RCC 7860 (cell line): ENCODE data around the gene SLC13A4.
A peak's percentile ranks its signal among the peaks of the same experiment; 100 is the strongest.
"Not testable (repeated sequence)": the region's sequence is repeated elsewhere in the genome, so short reads cannot be mapped to it uniquely, and the experiment has no call there.

Source experiments
- DNase-seq: peaks from one replicate; pipeline ENCODE4 v3.0.0-alpha.2; 2015; ENCODE audit warnings: low spot score
- FAIRE-seq: peaks from 2 replicates; lab custom pipeline; 2012; peaks lifted over from hg19 to GRCh38; lab: Jason Lieb, UNC

Gene SLC13A4

DNA sequence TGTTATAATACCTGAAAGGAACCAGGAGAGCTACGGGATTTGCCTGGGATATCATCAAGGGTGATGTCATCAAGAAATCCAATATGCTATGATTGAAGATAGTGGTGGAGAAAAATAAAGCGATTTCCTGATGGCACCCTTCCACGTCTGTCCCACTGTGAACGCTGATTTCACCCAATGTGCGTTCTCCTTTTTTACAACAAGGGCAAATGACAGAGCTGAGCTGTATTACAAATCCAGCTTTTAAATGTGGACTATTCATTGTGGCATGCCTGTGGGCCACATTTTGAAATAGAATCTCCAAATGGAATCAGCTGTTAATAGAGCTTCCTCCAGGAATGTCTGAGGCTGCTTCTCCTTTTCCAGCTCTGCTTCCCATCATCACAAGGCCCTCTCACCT is 23.3 kb downstream of the SLC13A4 start:
- DNase-seq = no peak
- no peak for FAIRE-seq

DNA sequence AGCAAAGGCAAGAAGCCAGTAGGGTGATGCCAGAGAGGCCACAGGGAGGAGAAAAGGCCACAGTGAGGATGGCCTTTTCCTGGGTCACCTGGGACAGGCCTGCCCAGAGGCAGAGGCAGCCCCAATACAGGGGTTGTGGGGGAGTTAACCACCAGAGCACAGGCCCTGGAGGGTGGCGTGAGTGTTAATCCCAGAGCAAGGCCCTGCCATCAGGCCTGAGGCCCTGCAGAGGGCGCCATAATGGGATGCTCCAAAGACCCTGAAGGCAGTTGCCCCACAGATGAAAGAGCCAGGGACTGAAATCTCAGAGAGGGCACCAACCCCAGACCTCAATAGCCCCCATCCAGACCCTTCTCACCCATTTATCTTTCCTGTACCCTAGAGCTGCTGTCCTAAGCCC is 23.9 kb downstream of the SLC13A4 start:
- FAIRE-seq (no peak), DNase-seq (no peak)

- DNase-seq = no peak
- FAIRE-seq = no peak
These were observed 30.5 kb downstream of the SLC13A4 start for GRCh38 chr7:135697276-135698049.

DNA sequence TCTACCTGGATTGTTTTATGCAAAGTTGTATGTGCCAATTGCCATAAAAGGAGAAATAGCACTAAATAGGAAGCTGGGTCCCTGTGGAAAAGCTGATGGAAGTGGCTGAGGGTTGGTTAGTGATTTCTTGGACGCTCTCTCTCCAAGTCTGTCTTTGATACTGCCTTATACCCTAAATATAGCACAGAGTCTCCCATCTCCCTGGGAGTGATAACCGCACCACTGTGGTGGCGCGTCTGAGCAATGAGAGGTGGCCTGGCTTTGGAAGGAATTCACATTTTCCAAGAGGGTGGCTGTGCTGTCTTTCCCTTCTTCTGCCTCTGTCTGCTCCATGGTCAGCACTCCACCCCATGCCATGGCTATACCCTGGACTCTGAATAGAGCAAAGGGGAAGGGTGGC is 34.4 kb downstream of the SLC13A4 start:
- FAIRE-seq (no peak), DNase-seq (no peak)

DNA sequence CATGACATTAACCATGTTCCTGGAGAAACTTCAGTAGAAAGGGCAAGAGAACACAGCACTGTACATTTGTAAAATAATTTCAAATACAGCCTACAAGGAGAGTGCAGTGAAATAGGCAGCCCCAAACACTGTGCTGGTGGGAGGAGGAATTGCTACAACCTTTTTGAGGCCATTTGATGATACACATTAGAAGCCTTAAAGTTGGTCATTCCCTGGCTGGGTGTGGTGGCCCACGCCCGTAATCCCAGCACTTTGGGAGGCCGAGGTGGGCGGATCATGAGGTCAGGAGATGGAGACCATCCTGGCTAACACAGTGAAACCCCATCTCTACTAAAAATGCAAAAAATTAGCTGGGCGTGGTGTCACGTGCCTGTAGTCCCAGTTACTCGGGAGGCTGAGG is 35.4 kb downstream of the SLC13A4 start:
- not testable (repeated sequence) for DNase-seq, FAIRE-seq

DNA sequence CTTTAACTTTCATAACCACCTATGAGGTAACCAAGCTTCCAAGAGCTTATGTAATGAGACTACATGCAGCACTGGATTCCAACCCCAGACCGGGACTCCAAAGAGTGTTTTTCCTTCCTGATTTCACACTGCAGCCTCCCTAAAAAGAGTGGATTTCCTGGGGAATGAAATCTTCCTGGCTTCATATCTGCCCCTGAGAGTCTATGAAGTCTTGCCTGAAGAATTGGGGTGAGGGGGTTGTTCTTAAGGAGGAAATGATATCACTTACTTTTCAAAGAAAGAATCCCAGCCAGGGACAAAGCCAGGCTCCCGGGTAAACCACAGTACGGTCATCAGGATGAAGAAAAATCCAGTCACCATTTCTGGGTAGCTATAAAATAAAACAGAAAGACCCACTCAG is 35.9 kb downstream of the SLC13A4 start:
- DNase-seq (no peak), FAIRE-seq (no peak)

DNA sequence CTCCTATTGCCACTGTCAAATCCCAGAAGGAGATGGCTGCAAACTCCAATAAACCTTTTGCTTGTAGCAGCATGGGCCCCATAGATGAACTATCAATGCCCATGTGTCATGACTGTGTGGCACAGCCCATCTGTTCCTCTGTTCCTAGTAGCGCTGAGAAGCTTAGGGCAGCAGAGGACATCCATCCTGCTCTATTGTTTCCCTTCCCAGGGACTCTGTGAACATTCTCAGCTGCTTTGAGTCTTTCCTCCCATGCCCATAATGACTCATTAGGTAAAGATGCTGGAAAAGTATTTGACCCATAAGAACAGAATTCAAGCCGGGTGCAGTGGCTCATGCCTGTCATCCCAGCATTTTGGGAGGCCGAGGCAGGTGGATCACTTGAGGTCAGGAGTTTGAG is 37.4 kb downstream of the SLC13A4 start:
- no peak for DNase-seq
- no peak for FAIRE-seq

DNA sequence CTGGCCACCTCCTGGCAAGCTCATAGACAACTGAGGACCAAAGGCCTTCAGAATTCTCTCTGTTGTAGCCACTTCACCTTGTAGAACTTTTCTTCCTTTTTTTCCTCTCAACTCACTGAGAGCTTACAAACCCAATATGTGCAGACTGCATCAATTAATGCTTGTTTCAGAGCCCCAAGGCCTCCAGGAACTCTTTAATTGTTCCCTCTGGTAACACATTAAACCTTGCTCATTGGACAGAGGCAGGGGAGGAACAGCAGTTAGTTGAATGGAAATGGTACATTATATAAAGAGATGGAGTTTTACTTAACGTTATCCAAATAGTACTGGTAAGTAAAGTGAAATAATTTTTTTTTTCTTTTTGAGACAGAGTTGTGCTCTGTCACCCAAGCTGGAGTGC is 40.5 kb downstream of the SLC13A4 start:
- no peak for FAIRE-seq
- no peak for DNase-seq

GRCh38 chr7:135685306-135686084 is 42.5 kb downstream of the SLC13A4 start:
- DNase-seq (peak; percentile 46), FAIRE-seq (no peak)

GRCh38 chr7:135684699-135685098 is 43.3 kb downstream of the SLC13A4 start:
- no peak for FAIRE-seq

DNA sequence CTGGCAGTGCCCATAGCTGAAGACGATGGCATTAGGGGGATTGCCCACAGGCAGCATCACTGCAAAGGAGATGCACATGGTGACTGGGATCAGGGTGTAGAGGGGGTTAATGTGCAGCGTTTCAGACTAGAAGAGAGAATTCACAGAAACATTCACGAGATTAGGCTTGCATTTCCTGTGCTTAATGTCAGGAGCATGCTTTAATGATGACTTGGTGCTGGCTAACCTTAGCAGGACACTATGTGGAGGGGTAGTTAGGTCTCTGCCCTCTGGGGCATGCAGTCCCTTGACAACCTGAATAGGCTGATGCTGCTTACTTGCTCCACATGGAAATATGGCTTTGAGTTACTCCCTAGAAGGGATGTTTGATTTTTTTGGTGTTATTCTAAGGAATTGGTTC is 43.9 kb downstream of the SLC13A4 start:
- FAIRE-seq (no peak), DNase-seq (peak; percentile 59)

More at GRCh38 chr7:135684699-135685098, 43.3 kb downstream of the SLC13A4 start:
- DNase-seq = no peak

DNA sequence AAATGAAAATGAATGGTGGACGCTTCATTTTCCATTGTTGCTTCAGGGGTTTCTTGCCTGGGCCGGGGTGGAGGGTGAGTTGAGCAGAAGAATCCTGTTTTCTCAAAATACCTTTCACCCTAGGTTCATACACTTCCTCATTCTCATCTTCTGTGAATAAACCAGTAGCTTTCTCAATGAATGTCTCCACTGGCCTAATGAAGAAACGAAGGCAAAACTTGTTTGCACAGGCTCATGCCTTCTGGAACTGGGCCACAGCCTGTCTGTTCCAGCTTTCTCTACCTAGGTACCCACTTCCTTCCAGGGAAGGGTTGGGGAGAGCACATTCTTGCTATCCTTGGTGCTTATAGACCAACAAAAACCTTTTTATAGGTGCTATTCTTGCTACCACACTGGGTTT is 44.4 kb downstream of the SLC13A4 start:
- FAIRE-seq = no peak
- no peak for DNase-seq

DNA sequence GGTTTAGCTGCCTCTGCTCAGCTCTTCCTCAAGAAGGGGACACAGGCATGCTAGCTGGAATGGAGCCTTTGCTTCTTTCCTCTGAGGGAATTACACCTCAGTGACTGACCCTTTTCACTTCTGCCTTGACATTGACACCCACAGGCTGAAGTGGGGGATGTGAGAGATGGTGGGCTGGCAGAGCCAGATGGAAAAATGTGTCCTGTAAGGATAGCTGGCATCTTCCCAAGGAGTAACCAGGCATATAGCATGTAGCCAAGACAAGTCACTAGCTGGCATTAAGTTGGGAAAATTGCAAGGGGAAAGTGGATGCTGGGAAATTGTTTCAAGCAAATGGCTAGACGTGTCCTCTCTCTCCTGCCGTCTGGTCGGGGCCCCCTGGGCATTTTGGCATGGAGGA is 45.8 kb downstream of the SLC13A4 start:
- DNase-seq (no peak), FAIRE-seq (no peak)

- FAIRE-seq = no peak
- no peak for DNase-seq
These were observed 46.2 kb downstream of the SLC13A4 start for GRCh38 chr7:135681762-135682161.

- FAIRE-seq = no peak
- no peak for DNase-seq
These were observed 49.1 kb downstream of the SLC13A4 start for GRCh38 chr7:135678612-135679575.

GRCh38 chr7:135673360-135673706 is 54.7 kb downstream of the SLC13A4 start:
- DNase-seq (no peak), FAIRE-seq (no peak)

DNA sequence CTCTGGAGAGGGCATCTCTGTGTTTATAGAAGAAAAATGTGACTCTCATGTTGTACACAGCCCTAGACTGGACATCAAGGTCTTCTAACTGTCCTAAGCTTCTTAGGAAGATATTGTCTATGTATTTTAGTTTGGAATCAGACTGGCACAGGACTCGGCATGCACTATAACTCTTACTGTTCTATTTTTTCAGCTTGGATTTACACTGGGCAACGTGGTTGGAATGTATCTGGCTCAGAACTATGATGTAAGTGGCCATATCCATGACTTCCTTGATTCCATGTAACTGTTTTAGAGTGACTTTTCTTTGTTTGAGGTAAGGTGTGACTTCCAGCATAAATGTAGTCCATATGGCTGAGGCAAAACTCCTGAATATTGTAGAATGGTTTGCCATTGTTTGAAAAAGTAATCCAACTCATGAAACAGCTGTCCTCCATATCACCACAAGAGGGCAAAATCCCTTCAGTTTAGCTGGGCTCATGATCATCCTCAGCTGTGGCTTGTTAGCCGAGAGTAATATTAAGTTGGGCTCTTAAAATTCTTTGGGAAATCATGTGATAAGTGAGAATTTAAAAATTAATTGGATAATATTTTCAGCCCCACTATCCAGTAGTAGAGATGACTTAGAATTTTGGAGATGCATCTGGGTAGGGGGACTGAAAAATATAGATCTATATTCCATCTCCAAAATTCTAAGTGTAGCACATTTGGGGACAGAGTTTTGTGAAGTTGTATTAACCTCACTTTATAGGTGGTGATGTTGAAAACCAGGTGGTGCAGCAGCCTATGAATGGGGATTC is 55.2 kb downstream of the SLC13A4 start:
- peak; percentile 43 for DNase-seq
- peak; percentile 70 for FAIRE-seq

GRCh38 chr7:135670179-135670578 is 57.8 kb downstream of the SLC13A4 start:
- FAIRE-seq = no peak
- peak; percentile 32 for DNase-seq

- DNase-seq = no peak
- no peak for FAIRE-seq
These were observed 58.2 kb downstream of the SLC13A4 start for GRCh38 chr7:135669774-135670173.

- DNase-seq, FAIRE-seq: not testable (repeated sequence)
These were observed 59.1 kb downstream of the SLC13A4 start for GRCh38 chr7:135668852-135669395.
